Measurements from ENCODE around the gene AAGAB.

GRCh38 chr15:67266870-67267269 lies 12.4 kb upstream of the AAGAB start:
- TF ChIP-seq CTCF (IDR thresholded peaks at IDR 0.05 in 4 of 5, conservative IDR thresholded peaks at IDR 0.05 in 1 of 5) (no peak), POLR2A (IDR thresholded peaks at IDR 0.05) (no peak)
